ENCODE measurements around the gene LRMDA.

Gene LRMDA

GRCh38 chr10:75887369-75887768 is 455.9 kb downstream of the LRMDA start:
- ChIA-PET CTCF (interaction anchor here (1.2 kb wide), 1 partner anchor 24 kb away, joined by 3 read pairs; no protein-coding TSS in a partner anchor), POLR2A (no interaction called here)
- no peak for TF ChIP-seq CTCF (IDR thresholded peaks at IDR 0.05; ENCODE audit: control extremely low read depth, extremely low read depth, low read depth, missing control alignments)
- no peak for DNase-seq (ENCODE audit: extremely low spot score)

- ChIA-PET CTCF (interaction anchor here (1.2 kb wide), 1 partner anchor 24 kb away, joined by 3 read pairs; no protein-coding TSS in a partner anchor), POLR2A (no interaction called here)
- TF ChIP-seq CTCF (IDR thresholded peaks at IDR 0.05; ENCODE audit: control extremely low read depth, extremely low read depth, low read depth, missing control alignments), result no peak
- DNase-seq (ENCODE audit: extremely low spot score), result no peak
Observed at GRCh38 chr10:75887992-75888680, 456.7 kb downstream of the LRMDA start.

- ChIA-PET POLR2A (no interaction called here), CTCF (interaction anchor here (1.2 kb wide), 1 partner anchor 11 kb away, joined by 4 read pairs; no protein-coding TSS in a partner anchor)
- no peak for DNase-seq (ENCODE audit: extremely low spot score)
- TF ChIP-seq CTCF (IDR thresholded peaks at IDR 0.05; ENCODE audit: control extremely low read depth, extremely low read depth, low read depth, missing control alignments), result no peak
Observed at GRCh38 chr10:75889051-75889450, 457.6 kb downstream of the LRMDA start.

- CTCF ChIA-PET, result no interaction called here
- TF ChIP-seq CTCF (IDR thresholded peaks at IDR 0.05; ENCODE audit: control extremely low read depth, extremely low read depth, low read depth, missing control alignments), result no peak
- no peak for DNase-seq (ENCODE audit: extremely low spot score)
- POLR2A ChIA-PET, result no interaction called here
Observed at GRCh38 chr10:75894761-75895160, 463.3 kb downstream of the LRMDA start.

GRCh38 chr10:75895259-75895658 is 463.8 kb downstream of the LRMDA start:
- no peak for DNase-seq (ENCODE audit: extremely low spot score)
- TF ChIP-seq CTCF (IDR thresholded peaks at IDR 0.05; ENCODE audit: control extremely low read depth, extremely low read depth, low read depth, missing control alignments), result no peak
- POLR2A ChIA-PET, result no interaction called here
- CTCF ChIA-PET, result no interaction called here

- TF ChIP-seq CTCF (IDR thresholded peaks at IDR 0.05; ENCODE audit: control extremely low read depth, extremely low read depth, low read depth, missing control alignments), result no peak
- POLR2A ChIA-PET, result no interaction called here
- no peak for DNase-seq (ENCODE audit: extremely low spot score)
Observed at GRCh38 chr10:75899816-75900390, 468.5 kb downstream of the LRMDA start.

More at GRCh38 chr10:75899816-75900390, 468.5 kb downstream of the LRMDA start:
- CTCF ChIA-PET, result no interaction called here

All from GM10248 (cell line).